H7 (cell line): ENCODE results near the gene ZFAND5. TPM values are rescaled to one million over a fixed set of nuclear protein-coding genes. Genes with fewer than 3 reads are reported as not detected.

Experiments
- DNase-seq: peaks from one replicate; pipeline ENCODE4 v3.0.0; 2012
- H3K27me3 ChIP-seq: 2 replicates; pipeline ENCODE4 v1.6.0; 2011; ENCODE audit warnings: mild to moderate bottlenecking, low read length; ENCODE audit not compliant: control insufficient read depth, insufficient read depth
- H3K36me3 ChIP-seq: replicated peaks from 2 replicates; pipeline ENCODE4 v1.5.1; 2011; ENCODE audit warnings: low read length; ENCODE audit not compliant: control insufficient read depth, insufficient read depth
- H3K4me3 ChIP-seq: 2 replicates; pipeline ENCODE4 v1.5.1; 2011; ENCODE audit warnings: low read depth, mild to moderate bottlenecking, control low read depth, low read length, moderate library complexity; ENCODE audit not compliant: insufficient read depth
- total RNA-seq: library from RNA; depleted of rRNA; stranded (reverse); fragments of >200 nt; shearing (Covaris generic); gene quantifications from 2 replicates; pipeline ENCODE4 v1.2.3, GENCODE V29; 2014; rRNA removed

The ZFAND5 gene
- 124 and 145 TPM in 2 replicates for total RNA-seq

GRCh38 chr9:72364679-72365524 is at the start of gene ZFAND5:
ZFAND5 (minus strand) TSS chr9:72365208; CDS start chr9:72360778, 4,430 bp downstream.
- peaks cover 9% of the 10 kb centered on the region for H3K36me3 ChIP-seq
- no peaks in the 10 kb centered on the region for H3K27me3 ChIP-seq
- DNase-seq, result peak; percentile 97
- H3K4me3 ChIP-seq, result peak within 1 kb of the TSS; percentile 99

GRCh38 chr9:72412483-72413040 is 47.6 kb upstream of the ZFAND5 start:
- no peaks in the 10 kb centered on the region for H3K36me3 ChIP-seq
- no peaks in the 10 kb centered on the region for H3K27me3 ChIP-seq
- H3K4me3 ChIP-seq, result no peak overlapping the region
- no peak for DNase-seq

GRCh38 chr9:72410214-72410613 is 45.2 kb upstream of the ZFAND5 start:
- no peak overlapping the region for H3K4me3 ChIP-seq
- no peaks in the 10 kb centered on the region for H3K36me3 ChIP-seq
- H3K27me3 ChIP-seq, result no peaks in the 10 kb centered on the region
- no peak for DNase-seq

- no peaks in the 10 kb centered on the region for H3K36me3 ChIP-seq
- H3K4me3 ChIP-seq, result no peak overlapping the region
- DNase-seq, result no peak
- H3K27me3 ChIP-seq, result no peaks in the 10 kb centered on the region
Observed at GRCh38 chr9:72407114-72407513, 42.1 kb upstream of the ZFAND5 start.

GRCh38 chr9:72402744-72403143 is 37.7 kb upstream of the ZFAND5 start:
- H3K27me3 ChIP-seq, result no peaks in the 10 kb centered on the region
- DNase-seq, result no peak
- H3K36me3 ChIP-seq, result no peaks in the 10 kb centered on the region
- H3K4me3 ChIP-seq, result no peak overlapping the region

GRCh38 chr9:72401396-72401795 is 36.4 kb upstream of the ZFAND5 start:
- Histone ChIP-seq H3K36me3 (no peaks in the 10 kb centered on the region), H3K27me3 (no peaks in the 10 kb centered on the region), H3K4me3 (no peak overlapping the region)
- DNase-seq, result no peak

- no peaks in the 10 kb centered on the region for H3K27me3 ChIP-seq
- DNase-seq, result no peak
- H3K4me3 ChIP-seq, result no peak overlapping the region
- H3K36me3 ChIP-seq, result no peaks in the 10 kb centered on the region
Observed at GRCh38 chr9:72400866-72401265, 35.9 kb upstream of the ZFAND5 start.

- DNase-seq, result no peak
- Histone ChIP-seq H3K27me3 (no peaks in the 10 kb centered on the region), H3K36me3 (no peaks in the 10 kb centered on the region), H3K4me3 (no peak overlapping the region)
Observed at GRCh38 chr9:72399391-72399790, 34.4 kb upstream of the ZFAND5 start.

- DNase-seq, result no peak
- H3K4me3 ChIP-seq, result no peak overlapping the region
- H3K27me3 ChIP-seq, result no peaks in the 10 kb centered on the region
- no peaks in the 10 kb centered on the region for H3K36me3 ChIP-seq
Observed at GRCh38 chr9:72396247-72397091, 31.5 kb upstream of the ZFAND5 start.

GRCh38 chr9:72394066-72394465 is 29.1 kb upstream of the ZFAND5 start:
- DNase-seq, result no peak

GRCh38 chr9:72390907-72391306 is 25.9 kb upstream of the ZFAND5 start:
- no peaks in the 10 kb centered on the region for H3K27me3 ChIP-seq
- no peak overlapping the region for H3K4me3 ChIP-seq
- no peaks in the 10 kb centered on the region for H3K36me3 ChIP-seq

More at GRCh38 chr9:72394066-72394465, 29.1 kb upstream of the ZFAND5 start:
- no peaks in the 10 kb centered on the region for H3K27me3 ChIP-seq
- no peaks in the 10 kb centered on the region for H3K36me3 ChIP-seq
- H3K4me3 ChIP-seq, result no peak overlapping the region

GRCh38 chr9:72386186-72386585 is 21.2 kb upstream of the ZFAND5 start:
- H3K4me3 ChIP-seq, result no peak overlapping the region
- no peaks in the 10 kb centered on the region for H3K27me3 ChIP-seq
- no peak for DNase-seq
- H3K36me3 ChIP-seq, result no peaks in the 10 kb centered on the region

More at GRCh38 chr9:72390907-72391306, 25.9 kb upstream of the ZFAND5 start:
- no peak for DNase-seq

GRCh38 chr9:72384710-72385485 is 19.9 kb upstream of the ZFAND5 start:
- Histone ChIP-seq H3K4me3 (no peak overlapping the region), H3K27me3 (no peaks in the 10 kb centered on the region), H3K36me3 (no peaks in the 10 kb centered on the region)
- no peak for DNase-seq
